Uterus (tissue), 4 donors: ENCODE measurements around the gene ALDH16A1. TPM values are rescaled to one million over a fixed set of nuclear protein-coding genes. Genes with fewer than 3 reads are reported as not detected.

Experiments
- DNase-seq, 2 donors: peaks; one replicate each; pipeline ENCODE4 v3.0.0-alpha.2; 2019 to 2020
- H3K27ac ChIP-seq, 2 donors: fragments of 200-600 bp; sonication (generic); 1 replicate in 1 of 2; 2 replicates in 1 of 2; pipeline ENCODE4 v1.5.1; 2016 to 2018
- H3K27me3 ChIP-seq, 2 donors: fragments of 200-600 bp; sonication (generic); one replicate each; pipeline ENCODE4 v1.5.1; 2018 to 2019; ENCODE audit warnings: control low read depth in 1 of 2
- H3K36me3 ChIP-seq, 2 donors: fragments of 200-600 bp; sonication (generic); one replicate each; pipeline ENCODE4 v1.5.1; 2019; ENCODE audit warnings: control low read depth in 1 of 2
- H3K4me1 ChIP-seq, 2 donors: fragments of 200-600 bp; sonication (generic); one replicate each; pipeline ENCODE4 v1.5.1; 2018 to 2019; ENCODE audit warnings: control low read depth in 1 of 2
- H3K4me3 ChIP-seq, 2 donors: fragments of 200-600 bp; sonication (generic); 1 replicate in 1 of 2; 2 replicates in 1 of 2; pipeline ENCODE4 v1.5.1; 2018 to 2019; ENCODE audit warnings: mild to moderate bottlenecking in 1 of 2
- H3K9me3 ChIP-seq, 2 donors: fragments of 200-600 bp; sonication (generic); one replicate each; pipeline ENCODE4 v1.5.1; 2019; ENCODE audit warnings: control low read depth in 1 of 2
- POLR2A ChIP-seq, 2 donors: fragments of 450-650 bp; IDR thresholded peaks; one replicate each; pipeline ENCODE4 v1.6.1; 2016; ENCODE audit warnings: antibody characterized with exemption in 2 of 2, mild to moderate bottlenecking in 1 of 2, moderate library complexity in 1 of 2
- intact Hi-C: fragments of 100-400 bp; cut with DNase I; formaldehyde crosslinking; loops from one replicate; pipeline ENCODE4 v1.15.1; 2023; ENCODE audit warnings: low total_unique reads
- total RNA-seq, 4 donors: library from RNA; depleted of rRNA in 3 of 4; stranded (reverse); fragments of >200 nt in 3 of 4; gene quantifications; one replicate each; pipeline versions ENCODE4 v1.1.0 to v1.2.4, GENCODE V29; 2014 to 2023
- TF ChIP-seq, protein P1 (sequence below), 4 experiments: fragments of 200-600 bp in 2 of 4; fragments of 450-650 bp in 2 of 4; sonication (generic) in 2 of 4; IDR thresholded peaks; one replicate each; pipeline ENCODE4 v1.5.1; 2016 to 2019; ENCODE audit warnings: antibody characterized with exemption in 4 of 4, mild to moderate bottlenecking in 2 of 4, moderate library complexity in 1 of 4
- donor health status: DM: yes; HTN: yes; CAD: no.

Gene ALDH16A1
- total RNA-seq, 4 donors from 2014 or later, result 13.5 to 40.8 (median 34.5) TPM

- Histone ChIP-seq H3K4me3 (no peak overlapping the region), H3K27ac (peak overlapping the region in 1 of 2 donors; percentile 6), H3K36me3 (no peaks in the 10 kb centered on the region), H3K27me3 (no peaks in the 10 kb centered on the region), H3K9me3 (no peaks in the 10 kb centered on the region), H3K4me1 (peaks cover 9 to 23% of the 10 kb centered on the region in 2 donors)
- TF ChIP-seq, protein P1, sequence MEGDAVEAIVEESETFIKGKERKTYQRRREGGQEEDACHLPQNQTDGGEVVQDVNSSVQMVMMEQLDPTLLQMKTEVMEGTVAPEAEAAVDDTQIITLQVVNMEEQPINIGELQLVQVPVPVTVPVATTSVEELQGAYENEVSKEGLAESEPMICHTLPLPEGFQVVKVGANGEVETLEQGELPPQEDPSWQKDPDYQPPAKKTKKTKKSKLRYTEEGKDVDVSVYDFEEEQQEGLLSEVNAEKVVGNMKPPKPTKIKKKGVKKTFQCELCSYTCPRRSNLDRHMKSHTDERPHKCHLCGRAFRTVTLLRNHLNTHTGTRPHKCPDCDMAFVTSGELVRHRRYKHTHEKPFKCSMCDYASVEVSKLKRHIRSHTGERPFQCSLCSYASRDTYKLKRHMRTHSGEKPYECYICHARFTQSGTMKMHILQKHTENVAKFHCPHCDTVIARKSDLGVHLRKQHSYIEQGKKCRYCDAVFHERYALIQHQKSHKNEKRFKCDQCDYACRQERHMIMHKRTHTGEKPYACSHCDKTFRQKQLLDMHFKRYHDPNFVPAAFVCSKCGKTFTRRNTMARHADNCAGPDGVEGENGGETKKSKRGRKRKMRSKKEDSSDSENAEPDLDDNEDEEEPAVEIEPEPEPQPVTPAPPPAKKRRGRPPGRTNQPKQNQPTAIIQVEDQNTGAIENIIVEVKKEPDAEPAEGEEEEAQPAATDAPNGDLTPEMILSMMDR (IDR thresholded peaks at IDR 0.05), result no peak
- TF ChIP-seq POLR2A (IDR thresholded peaks at IDR 0.05), result no peak
- intact Hi-C loops, result no loop called here
- no peak for DNase-seq
Measured at GRCh38 chr19:49491030-49491803, 38.2 kb downstream of the ALDH16A1 start.

DNA sequence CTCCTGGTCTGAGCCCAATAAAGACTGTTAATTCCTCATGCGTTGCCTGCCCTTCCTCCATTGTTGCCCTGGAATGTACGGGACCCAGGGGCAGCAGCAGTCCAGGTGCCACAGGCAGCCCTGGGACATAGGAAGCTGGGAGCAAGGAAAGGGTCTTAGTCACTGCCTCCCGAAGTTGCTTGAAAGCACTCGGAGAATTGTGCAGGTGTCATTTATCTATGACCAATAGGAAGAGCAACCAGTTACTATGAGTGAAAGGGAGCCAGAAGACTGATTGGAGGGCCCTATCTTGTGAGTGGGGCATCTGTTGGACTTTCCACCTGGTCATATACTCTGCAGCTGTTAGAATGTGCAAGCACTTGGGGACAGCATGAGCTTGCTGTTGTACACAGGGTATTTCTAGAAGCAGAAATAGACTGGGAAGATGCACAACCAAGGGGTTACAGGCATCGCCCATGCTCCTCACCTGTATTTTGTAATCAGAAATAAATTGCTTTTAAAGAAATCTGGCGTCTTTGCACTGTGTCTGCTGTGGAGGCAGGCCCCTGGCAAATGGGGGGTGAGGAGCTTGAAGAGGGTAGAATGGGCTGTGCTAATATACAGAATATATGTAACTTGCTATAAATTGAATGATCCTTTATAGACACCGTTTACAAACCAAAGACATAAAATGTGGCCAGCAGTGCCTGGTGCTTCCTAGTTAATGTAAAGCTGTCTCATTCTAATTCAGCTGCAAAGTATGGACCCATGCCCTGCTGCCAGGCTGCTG lies 39.0 kb downstream of the ALDH16A1 start:
- no peaks in the 10 kb centered on the region for H3K36me3 ChIP-seq
- H3K4me1 ChIP-seq, result peaks cover 9 to 23% of the 10 kb centered on the region in 2 donors
- TF ChIP-seq, protein P1 (IDR thresholded peaks at IDR 0.05), result no peak
- no peak for TF ChIP-seq POLR2A (IDR thresholded peaks at IDR 0.05)
- H3K4me3 ChIP-seq, result no peak overlapping the region
- no peak overlapping the region for H3K27ac ChIP-seq
- no peak for DNase-seq
- no peaks in the 10 kb centered on the region for H3K27me3 ChIP-seq
- no peaks in the 10 kb centered on the region for H3K9me3 ChIP-seq
- intact Hi-C loops, result no loop called here

DNA sequence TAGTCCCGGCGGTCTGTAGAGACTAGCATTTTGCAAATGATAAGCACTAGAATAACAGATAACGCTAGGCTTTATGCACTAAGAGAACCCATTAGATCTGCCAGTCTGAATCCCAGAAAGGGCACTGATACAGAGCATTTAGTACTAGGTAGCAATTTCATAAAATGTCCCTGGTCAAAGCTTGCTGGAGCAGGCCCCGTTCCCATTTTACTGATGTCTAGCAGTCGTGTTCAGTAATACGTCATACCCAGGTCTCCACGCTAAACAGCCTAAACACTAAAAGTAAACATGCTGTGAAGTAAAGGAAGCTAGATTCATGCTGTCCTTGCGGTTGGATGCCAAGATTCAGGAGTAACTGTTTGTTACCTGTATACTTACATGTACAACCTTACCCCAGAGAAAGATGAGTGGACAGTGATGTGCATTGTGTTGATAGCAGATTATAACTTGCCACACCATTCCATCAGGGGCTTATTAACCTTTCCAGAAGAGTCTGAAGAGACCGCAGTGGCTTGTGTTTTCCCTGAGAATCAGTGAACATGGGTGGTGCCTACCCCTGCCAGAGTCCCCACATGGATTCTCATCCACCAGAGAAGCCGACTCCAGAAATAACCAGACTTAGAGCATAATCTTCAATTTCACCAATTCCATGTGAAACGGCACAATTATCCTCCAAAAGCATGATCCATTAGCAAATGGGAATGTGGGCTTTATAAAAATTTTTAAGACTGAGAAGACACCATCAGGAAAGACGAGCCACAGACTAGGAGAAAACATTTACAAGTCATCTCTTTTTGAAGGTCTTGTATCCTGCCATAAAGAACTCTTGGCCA lies 39.8 kb downstream of the ALDH16A1 start:
- intact Hi-C loops, result no loop called here
- no peaks in the 10 kb centered on the region for H3K27me3 ChIP-seq
- no peak overlapping the region for H3K4me3 ChIP-seq
- H3K9me3 ChIP-seq, result no peaks in the 10 kb centered on the region
- no peak for TF ChIP-seq POLR2A (IDR thresholded peaks at IDR 0.05)
- TF ChIP-seq, protein P1 (IDR thresholded peaks at IDR 0.05), result no peak
- no peak overlapping the region for H3K27ac ChIP-seq
- H3K36me3 ChIP-seq, result no peaks in the 10 kb centered on the region
- peaks cover 12 to 30% of the 10 kb centered on the region in 2 donors for H3K4me1 ChIP-seq
- no peak for DNase-seq

GRCh38 chr19:49496574-49497008 lies 43.6 kb downstream of the ALDH16A1 start:
- Histone ChIP-seq H3K36me3 (no peaks in the 10 kb centered on the region), H3K9me3 (no peaks in the 10 kb centered on the region), H3K27me3 (no peaks in the 10 kb centered on the region), H3K4me3 (peak overlapping the region; percentile 80 to 94), H3K27ac (peak overlapping the region; percentile 95 to 99), H3K4me1 (peaks cover 7 to 14% of the 10 kb centered on the region in 2 donors)
- no peak for DNase-seq
- intact Hi-C loops, result no loop called here
- no peak for TF ChIP-seq POLR2A (IDR thresholded peaks at IDR 0.05)
- TF ChIP-seq, protein P1 (IDR thresholded peaks at IDR 0.05), result no peak
